Heart left ventricle (tissue), 13 donors: ENCODE data around the gene KLRF1.

Experiments
- POLR2A ChIP-seq, 2 donors: fragments of 450-650 bp; IDR thresholded peaks; one replicate each; pipeline ENCODE4 v1.6.1; 2017; ENCODE audit warnings: antibody characterized with exemption in 2 of 2, mild to moderate bottlenecking in 2 of 2, moderate library complexity in 2 of 2
- TF ChIP-seq, protein P1 (sequence below), 12 donors: fragments of 200-600 bp; sonication (generic) in 4 of 12; IDR thresholded peaks; one replicate each; pipeline versions ENCODE4 v1.5.0 to v1.8.0; 2018 to 2022; ENCODE audit warnings: antibody characterized with exemption in 12 of 12, mild to moderate bottlenecking in 5 of 12
- donor health status: ischemic (EF 13 %, LVEDD 7.1; RV severe dilation, severe dysfunction).
- donor health status: DM: no; HTN: yes; CAD: no.
- donor health status: DM: no; HTN: no; CAD: no.
- donor health status: ischemic (EF 25% LVEDD 6.9; RV normal size, moderate dysfunction).
- donor health status: ischemic (EF 25% LVEDD 5.7; RV mildly dilated, moderate dysfunction).
- donor health status: ischemic (EF 35%, LVEDD 5.7; RV mildly dilated, moderate dysfunction).
- donor health status: nonischemic (EF 11% LVEDD 7.7; RV severe dilation, severe dysfunction).
- donor health status: DM: yes; HTN: yes; CAD: no.
- donor health status: PGD.
- donor health status: ischemic (EF 29% LVEDD 5.4; RV normal size, mild dysfunction).
- donor health status: nonischemic (EF 23%, LVEDD 6.1; RV moderate dilation, normal function).

DNA sequence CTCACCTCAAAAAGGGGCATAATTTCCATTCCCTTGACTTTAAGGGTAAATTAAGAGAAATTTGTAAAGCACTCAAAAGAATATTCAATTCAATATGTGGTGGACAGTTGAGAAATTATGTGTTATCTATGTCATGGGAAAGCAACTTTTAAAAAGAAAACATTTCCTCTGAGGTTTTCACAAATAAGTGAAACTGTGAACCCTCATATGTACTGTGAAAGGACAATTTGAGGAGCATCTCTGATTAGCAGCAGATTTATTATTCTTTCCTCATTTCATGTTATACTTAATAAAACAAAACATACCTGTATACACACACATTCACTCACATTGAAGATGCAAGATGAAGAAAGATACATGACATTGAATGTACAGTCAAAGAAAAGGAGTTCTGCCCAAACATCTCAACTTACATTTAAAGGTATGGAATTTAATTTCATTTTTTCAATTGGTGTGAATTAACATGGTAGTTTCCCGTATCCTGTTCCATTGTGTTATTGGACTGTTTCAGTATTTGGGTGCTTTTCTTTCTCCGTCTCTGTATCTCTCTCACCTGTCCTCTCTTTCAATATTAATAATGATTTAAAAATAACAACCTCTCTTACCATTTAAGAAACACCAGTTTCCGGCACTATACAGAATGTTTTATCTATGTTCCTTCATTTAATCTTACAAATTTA is at the start of gene KLRF1:
- TF ChIP-seq, protein P1, sequence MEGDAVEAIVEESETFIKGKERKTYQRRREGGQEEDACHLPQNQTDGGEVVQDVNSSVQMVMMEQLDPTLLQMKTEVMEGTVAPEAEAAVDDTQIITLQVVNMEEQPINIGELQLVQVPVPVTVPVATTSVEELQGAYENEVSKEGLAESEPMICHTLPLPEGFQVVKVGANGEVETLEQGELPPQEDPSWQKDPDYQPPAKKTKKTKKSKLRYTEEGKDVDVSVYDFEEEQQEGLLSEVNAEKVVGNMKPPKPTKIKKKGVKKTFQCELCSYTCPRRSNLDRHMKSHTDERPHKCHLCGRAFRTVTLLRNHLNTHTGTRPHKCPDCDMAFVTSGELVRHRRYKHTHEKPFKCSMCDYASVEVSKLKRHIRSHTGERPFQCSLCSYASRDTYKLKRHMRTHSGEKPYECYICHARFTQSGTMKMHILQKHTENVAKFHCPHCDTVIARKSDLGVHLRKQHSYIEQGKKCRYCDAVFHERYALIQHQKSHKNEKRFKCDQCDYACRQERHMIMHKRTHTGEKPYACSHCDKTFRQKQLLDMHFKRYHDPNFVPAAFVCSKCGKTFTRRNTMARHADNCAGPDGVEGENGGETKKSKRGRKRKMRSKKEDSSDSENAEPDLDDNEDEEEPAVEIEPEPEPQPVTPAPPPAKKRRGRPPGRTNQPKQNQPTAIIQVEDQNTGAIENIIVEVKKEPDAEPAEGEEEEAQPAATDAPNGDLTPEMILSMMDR (IDR thresholded peaks at IDR 0.05): no peak
- TF ChIP-seq POLR2A (IDR thresholded peaks at IDR 0.05): no peak
